ENCODE data around the gene GPC5.

The GPC5 gene

DNA sequence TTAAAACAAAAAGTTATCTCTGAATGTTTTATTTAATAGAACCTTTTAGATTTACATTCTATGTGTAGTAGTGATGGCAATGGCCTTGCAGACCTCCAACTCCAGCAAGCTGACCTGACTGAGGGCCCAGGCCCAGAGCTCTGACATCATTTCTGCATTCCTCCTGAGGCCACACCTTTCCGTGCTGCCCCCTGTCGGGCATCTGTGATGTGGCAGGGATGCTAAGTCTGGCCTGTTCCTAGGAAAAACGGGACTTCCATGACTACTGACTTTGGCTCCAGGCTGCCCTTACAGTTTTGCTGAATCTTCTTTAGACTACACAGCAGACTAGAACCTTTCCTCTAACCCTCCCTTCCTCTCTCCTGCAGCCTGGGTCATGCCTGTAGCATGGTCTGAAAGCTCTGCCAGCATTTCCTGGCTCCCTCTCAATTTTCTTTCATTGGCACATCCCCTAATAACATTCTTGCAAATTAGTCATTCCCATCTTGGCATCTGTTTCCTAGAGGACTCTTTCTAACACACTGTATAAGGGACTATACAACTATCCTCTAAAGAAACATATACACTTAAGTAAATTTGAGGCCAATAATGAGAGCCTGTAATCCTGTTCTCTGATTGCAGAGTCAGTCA, 249.1 kb downstream of the GPC5 start:
- H3K27ac ChIP-seq (ENCODE audit: low read depth, low read length) = no peak overlapping the region
- no peak overlapping the region for H3K9ac ChIP-seq (ENCODE audit: low read length)

DNA sequence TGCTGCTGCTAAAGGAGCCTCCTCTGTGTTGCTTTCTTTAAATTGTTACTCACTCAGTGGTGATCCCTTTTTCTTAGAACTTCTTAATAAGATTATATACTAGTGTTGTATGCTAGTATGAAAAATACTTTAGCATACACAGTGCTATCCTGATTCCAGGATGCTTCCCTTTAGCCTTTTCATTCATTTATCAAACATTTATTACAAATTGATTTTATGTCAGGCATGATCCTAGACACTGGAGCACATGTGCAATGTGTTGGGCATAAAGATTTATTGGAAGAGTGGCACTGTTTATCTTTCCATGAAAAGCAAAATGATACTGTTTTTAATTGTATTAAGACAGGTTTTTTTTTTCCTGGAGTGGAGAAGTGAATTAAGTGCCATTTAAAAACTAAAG, 249.6 kb downstream of the GPC5 start:
- Histone ChIP-seq H3F3A (ENCODE audit: insufficient read depth) (no peaks in the 10 kb centered on the region), H2AFZ (ENCODE audit: low read depth, low read length, severe bottlenecking) (no peak overlapping the region), H3K27me3 (ENCODE audit: low read length) (no peaks in the 10 kb centered on the region), H3K36me3 (ENCODE audit: low read length) (no peaks in the 10 kb centered on the region), H3K9me3 (ENCODE audit: insufficient read depth, low read length) (no peaks in the 10 kb centered on the region), H3K9me2 (replicated peaks; ENCODE audit: insufficient read depth, low read length) (no peaks in the 10 kb centered on the region), H3K4me2 (ENCODE audit: low read depth, low read length, poor library complexity, severe bottlenecking) (no peak overlapping the region), H3K79me2 (ENCODE audit: insufficient read depth, low read length) (no peaks in the 10 kb centered on the region), H3K27ac (ENCODE audit: low read depth, low read length) (no peak overlapping the region), H3K9ac (ENCODE audit: low read length) (no peak overlapping the region), H3K4me3 (ENCODE audit: insufficient read depth, low read length, poor library complexity, severe bottlenecking) (no peak overlapping the region), H4K20me1 (ENCODE audit: low read depth, low read length) (no peaks in the 10 kb centered on the region)
- TF ChIP-seq EZH2phosphoT487 (conservative IDR thresholded peaks at IDR 0.05; ENCODE audit: low read length) = no peak
- no peak for TF ChIP-seq CTCF (IDR thresholded peaks at IDR 0.05; ENCODE audit: insufficient read depth, low read length, poor library complexity, severe bottlenecking)

More for the DNA sequence above, 249.1 kb downstream of the GPC5 start:
- Histone ChIP-seq H2AFZ (ENCODE audit: low read depth, low read length, severe bottlenecking) (no peak overlapping the region), H3K4me3 (ENCODE audit: insufficient read depth, low read length, poor library complexity, severe bottlenecking) (no peak overlapping the region), H4K20me1 (ENCODE audit: low read depth, low read length) (no peaks in the 10 kb centered on the region), H3K27me3 (ENCODE audit: low read length) (no peaks in the 10 kb centered on the region), H3K9me2 (replicated peaks; ENCODE audit: insufficient read depth, low read length) (no peaks in the 10 kb centered on the region), H3K9me3 (ENCODE audit: insufficient read depth, low read length) (no peaks in the 10 kb centered on the region), H3K36me3 (ENCODE audit: low read length) (no peaks in the 10 kb centered on the region), H3K79me2 (ENCODE audit: insufficient read depth, low read length) (no peaks in the 10 kb centered on the region), H3F3A (ENCODE audit: insufficient read depth) (no peaks in the 10 kb centered on the region), H3K4me2 (ENCODE audit: low read depth, low read length, poor library complexity, severe bottlenecking) (no peak overlapping the region)
- TF ChIP-seq EZH2phosphoT487 (conservative IDR thresholded peaks at IDR 0.05; ENCODE audit: low read length) = no peak
- peak; percentile 42 for TF ChIP-seq CTCF (IDR thresholded peaks at IDR 0.05; ENCODE audit: insufficient read depth, low read length, poor library complexity, severe bottlenecking)

- TF ChIP-seq EZH2phosphoT487 (conservative IDR thresholded peaks at IDR 0.05; ENCODE audit: low read length) = no peak
- TF ChIP-seq CTCF (IDR thresholded peaks at IDR 0.05; ENCODE audit: insufficient read depth, low read length, poor library complexity, severe bottlenecking) = no peak
- H3K79me2 ChIP-seq (ENCODE audit: insufficient read depth, low read length) = no peaks in the 10 kb centered on the region
- no peaks in the 10 kb centered on the region for H3K27me3 ChIP-seq (ENCODE audit: low read length)
- H3F3A ChIP-seq (ENCODE audit: insufficient read depth) = no peaks in the 10 kb centered on the region
- H3K9me3 ChIP-seq (ENCODE audit: insufficient read depth, low read length) = no peaks in the 10 kb centered on the region
- no peaks in the 10 kb centered on the region for H3K9me2 ChIP-seq (replicated peaks; ENCODE audit: insufficient read depth, low read length)
- H3K36me3 ChIP-seq (ENCODE audit: low read length) = no peaks in the 10 kb centered on the region
- H3K4me3 ChIP-seq (ENCODE audit: insufficient read depth, low read length, poor library complexity, severe bottlenecking) = no peak overlapping the region
- H3K27ac ChIP-seq (ENCODE audit: low read depth, low read length) = no peak overlapping the region
- no peak overlapping the region for H2AFZ ChIP-seq (ENCODE audit: low read depth, low read length, severe bottlenecking)
- no peaks in the 10 kb centered on the region for H4K20me1 ChIP-seq (ENCODE audit: low read depth, low read length)
- H3K9ac ChIP-seq (ENCODE audit: low read length) = no peak overlapping the region
- no peak overlapping the region for H3K4me2 ChIP-seq (ENCODE audit: low read depth, low read length, poor library complexity, severe bottlenecking)
Measured at GRCh38 chr13:91649456-91649855, 251.0 kb downstream of the GPC5 start.

Data from SU-DHL-6 (cell line).